Fibroblast of pulmonary artery (primary cell): ENCODE data around the gene ZNF160.
"Not testable (repeated sequence)": the region's sequence is repeated elsewhere in the genome, so short reads cannot be mapped to it uniquely, and the experiment has no call there.

Source experiments
- DNase-seq: peaks from one replicate; pipeline ENCODE4 v3.0.0-alpha.2; 2010; ENCODE audit warnings: low read depth
- H3K4me3 ChIP-seq: replicated peaks from 2 replicates; pipeline ENCODE4 v1.5.1; 2011; ENCODE audit warnings: low read depth, mild to moderate bottlenecking, control low read depth, low read length, moderate library complexity
- CTCF ChIP-seq: IDR thresholded peaks from 2 replicates; pipeline ENCODE4 v1.5.1; 2011; ENCODE audit warnings: mild to moderate bottlenecking, control low read depth, low read length, inconsistent platforms; ENCODE audit errors: missing control alignments

Gene ZNF160

GRCh38 chr19:53131085-53131590, 27.9 kb upstream of the ZNF160 start:
- H3K4me3 ChIP-seq, result no peak overlapping the region
- DNase-seq, result no peak
- no peak for TF ChIP-seq CTCF

GRCh38 chr19:53130506-53130905, 27.3 kb upstream of the ZNF160 start:
- no peak for DNase-seq
- no peak for TF ChIP-seq CTCF

GRCh38 chr19:53126733-53127526, 23.7 kb upstream of the ZNF160 start:
- DNase-seq, H3K4me3 ChIP-seq: not testable (repeated sequence)

More at GRCh38 chr19:53130506-53130905, 27.3 kb upstream of the ZNF160 start:
- no peak overlapping the region for H3K4me3 ChIP-seq

- H3K4me3 ChIP-seq, result no peak overlapping the region
- no peak for DNase-seq
- no peak for TF ChIP-seq CTCF
Observed at GRCh38 chr19:53123400-53123799, 20.2 kb upstream of the ZNF160 start.

- no peak for TF ChIP-seq CTCF
Observed at GRCh38 chr19:53112286-53112685, 9.1 kb upstream of the ZNF160 start.

GRCh38 chr19:53109527-53109926, 6.3 kb upstream of the ZNF160 start:
- DNase-seq, result no peak
- no peak overlapping the region for H3K4me3 ChIP-seq
- no peak for TF ChIP-seq CTCF

More at GRCh38 chr19:53112286-53112685, 9.1 kb upstream of the ZNF160 start:
- no peak overlapping the region for H3K4me3 ChIP-seq
- no peak for DNase-seq

GRCh38 chr19:53102756-53103233, 427 bp downstream of the ZNF160 start:
- H3K4me3 ChIP-seq, result peak overlapping the region; percentile 98
- no peak for TF ChIP-seq CTCF
- DNase-seq, result peak; percentile 44
